ENCODE data around the gene TGFBRAP1.
"Not testable (repeated sequence)": the region's sequence is repeated elsewhere in the genome, so short reads cannot be mapped to it uniquely, and the experiment has no call there.

Gene TGFBRAP1

DNA sequence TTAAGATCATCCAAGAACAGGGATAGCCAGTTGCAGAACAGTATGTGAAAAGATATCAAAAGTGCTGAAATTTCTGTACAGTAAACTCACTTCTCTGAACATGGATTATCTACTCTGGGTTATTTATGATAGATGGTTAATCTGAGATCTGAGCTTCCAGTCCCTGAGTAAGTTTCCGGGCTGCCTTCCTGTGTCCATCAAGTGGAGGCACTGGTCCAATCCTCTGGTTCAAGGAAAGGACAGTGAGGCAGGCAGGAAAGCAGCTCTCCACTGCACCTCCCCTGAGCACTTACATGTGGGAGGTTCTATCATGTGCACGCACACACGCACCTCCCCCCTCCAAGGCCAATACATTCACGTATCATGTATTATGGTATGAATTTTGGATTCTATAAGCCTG lies 55.5 kb downstream of the TGFBRAP1 start:
- no peak for DNase-seq (ENCODE audit: low read depth in 2 of 2)

DNA sequence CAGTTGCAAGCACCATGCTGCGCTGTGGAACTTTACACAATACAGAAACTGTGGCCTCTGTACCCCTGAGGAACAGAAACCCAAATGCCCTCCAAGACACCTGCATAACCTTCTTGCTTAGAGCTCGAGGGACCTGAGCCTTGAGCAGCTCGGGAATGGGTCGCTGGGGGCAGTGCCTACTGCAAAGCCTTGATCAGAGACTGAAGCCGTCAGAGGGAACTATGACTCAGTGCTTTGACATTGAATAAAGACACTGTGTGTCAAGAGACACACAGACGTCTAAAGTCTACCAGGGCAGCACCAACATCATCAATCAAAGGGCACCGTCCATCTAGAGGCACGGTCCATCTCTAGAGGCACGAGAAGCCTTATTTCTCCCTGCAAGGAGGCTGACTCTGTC lies 57.4 kb downstream of the TGFBRAP1 start:
- DNase-seq (ENCODE audit: low read depth in 2 of 2): no peak

DNA sequence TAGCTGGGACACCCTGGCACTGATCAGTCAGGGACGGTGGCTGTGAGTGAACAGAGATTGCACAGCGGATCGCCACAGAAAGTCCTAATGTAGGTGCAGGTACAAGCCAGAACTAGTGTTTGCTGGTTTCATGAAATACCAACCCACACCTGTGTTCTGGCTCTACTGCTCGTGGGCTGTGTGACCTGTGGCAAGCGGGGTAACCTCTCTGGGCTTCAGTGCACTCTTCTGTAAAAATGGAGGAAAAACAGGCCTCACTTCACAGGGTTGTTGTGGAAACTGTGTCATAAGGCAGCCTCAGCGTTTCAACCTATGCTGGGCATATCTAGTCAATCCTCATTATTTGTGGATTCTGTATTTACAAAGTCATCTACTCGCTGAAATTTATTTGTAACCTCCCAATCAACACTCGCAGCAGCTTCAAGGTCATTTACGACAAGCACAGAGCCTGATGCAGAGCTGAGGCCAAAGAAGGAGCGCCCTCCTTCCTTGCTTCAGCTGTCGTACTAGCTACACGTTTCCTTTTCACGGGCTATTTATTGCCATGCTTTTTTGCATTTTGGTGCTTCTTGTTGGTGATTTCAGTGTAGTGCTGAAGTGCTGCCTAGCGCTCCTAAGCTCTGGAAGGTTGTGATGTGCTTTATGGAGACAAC lies 58.0 kb downstream of the TGFBRAP1 start:
- DNase-seq (ENCODE audit: low read depth in 2 of 2): no peak

DNA sequence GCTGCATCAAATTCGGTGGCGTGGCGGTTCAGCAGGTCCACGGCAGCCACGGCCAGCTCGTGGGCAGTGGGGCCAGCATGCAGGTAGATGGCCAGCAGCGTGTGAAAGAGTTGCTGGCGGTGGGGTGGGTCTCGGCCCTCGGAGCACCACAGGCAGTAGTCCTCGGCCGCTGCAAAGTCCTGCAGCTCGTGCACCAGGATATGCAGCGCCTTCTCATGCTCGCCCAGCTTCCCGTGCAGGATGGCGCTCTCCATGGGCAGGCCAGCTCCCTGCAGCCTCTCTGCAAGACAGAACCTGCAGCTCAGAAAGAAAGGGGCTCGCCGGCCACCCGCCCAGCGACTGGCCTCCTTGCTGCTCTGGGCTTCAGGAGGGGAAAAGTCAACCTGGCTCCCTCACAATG lies 60.1 kb downstream of the TGFBRAP1 start:
- no peak for DNase-seq (ENCODE audit: low read depth in 2 of 2)

DNA sequence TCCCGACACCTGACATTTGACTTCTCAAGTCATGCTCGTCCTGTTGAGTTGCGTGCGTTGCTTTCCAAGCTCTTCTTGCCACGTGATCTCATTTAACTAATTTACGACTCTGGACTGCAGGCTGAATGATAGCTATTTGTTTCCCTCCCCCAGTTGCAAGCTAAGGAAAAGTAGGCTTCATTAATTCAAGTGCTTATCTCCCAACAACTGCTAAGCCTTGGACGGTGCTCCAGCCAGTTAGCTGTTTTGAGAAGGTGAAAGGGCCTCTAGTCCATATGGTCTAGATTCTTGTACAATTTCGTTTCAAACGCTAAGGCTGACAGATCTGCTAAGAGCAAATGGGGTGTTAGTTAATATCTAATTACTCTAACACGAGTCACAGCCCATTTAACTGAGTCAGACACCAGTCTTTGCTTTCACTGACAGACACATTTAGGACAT lies 66.9 kb downstream of the TGFBRAP1 start:
- DNase-seq (ENCODE audit: low read depth in 2 of 2): no peak

DNA sequence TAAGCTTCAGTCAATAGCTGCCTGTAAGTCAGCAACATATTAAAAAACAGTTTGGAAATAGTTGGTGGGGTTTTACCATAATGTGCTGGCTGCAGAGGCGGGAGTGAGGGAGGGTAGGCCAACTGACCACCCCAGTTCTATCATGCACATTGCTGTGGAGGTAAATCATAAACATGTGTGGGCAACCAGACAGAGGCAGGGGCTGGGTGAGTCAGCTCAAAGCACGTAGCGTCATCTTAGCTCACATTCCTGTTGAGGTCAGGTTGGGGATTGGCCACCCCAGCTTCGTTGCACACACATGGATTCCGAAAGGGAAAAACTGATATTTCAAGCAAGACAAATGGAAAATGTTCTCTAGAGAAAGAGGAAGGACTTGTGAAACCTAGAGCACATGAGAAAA lies 68.5 kb downstream of the TGFBRAP1 start:
- DNase-seq (ENCODE audit: low read depth in 2 of 2): no peak

DNA sequence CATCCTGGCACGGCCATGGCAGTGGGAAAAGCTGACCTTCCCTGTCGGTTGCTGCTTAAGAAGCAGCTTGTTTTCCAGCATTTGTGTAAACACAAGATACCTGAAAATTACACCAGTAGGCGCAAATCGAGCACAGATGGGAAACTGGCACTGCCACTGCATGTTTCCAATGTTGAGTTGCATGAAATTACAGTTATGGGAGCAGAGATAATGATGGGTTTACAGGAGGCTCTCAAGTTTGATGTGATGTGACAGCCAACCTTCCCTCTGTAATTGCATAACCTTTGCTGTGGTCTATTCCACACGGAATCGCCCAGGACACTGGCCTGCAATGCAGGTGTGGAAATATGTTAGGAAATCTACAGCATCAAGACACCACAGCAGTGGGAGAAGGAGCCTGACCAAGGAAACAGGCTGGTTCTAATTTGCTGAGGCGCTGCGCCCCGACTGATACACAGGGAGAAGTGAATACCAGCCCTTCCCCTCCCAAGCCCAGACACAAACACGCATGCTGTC lies 70.6 kb downstream of the TGFBRAP1 start:
- no peak for DNase-seq (ENCODE audit: low read depth in 2 of 2)

DNA sequence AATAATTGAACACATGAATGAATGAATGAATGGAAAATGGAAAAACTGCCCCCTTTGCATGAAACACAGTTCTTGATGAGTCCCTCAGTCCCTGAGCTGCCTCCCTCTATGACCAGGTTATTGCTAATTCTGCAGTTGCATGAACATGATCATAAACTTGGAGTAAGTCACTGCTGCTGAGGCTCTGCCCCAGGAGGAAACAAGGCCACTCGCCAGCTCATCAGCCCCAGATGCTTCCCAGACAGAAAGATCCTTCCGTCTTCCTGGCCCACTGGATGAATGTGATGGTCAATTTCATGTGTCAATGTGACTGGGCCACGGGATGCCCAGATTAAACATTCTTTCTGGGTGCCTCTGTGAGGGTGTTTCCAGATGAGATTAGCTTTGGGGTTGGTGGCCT lies 71.6 kb downstream of the TGFBRAP1 start:
- no peak for DNase-seq (ENCODE audit: low read depth in 2 of 2)

DNA sequence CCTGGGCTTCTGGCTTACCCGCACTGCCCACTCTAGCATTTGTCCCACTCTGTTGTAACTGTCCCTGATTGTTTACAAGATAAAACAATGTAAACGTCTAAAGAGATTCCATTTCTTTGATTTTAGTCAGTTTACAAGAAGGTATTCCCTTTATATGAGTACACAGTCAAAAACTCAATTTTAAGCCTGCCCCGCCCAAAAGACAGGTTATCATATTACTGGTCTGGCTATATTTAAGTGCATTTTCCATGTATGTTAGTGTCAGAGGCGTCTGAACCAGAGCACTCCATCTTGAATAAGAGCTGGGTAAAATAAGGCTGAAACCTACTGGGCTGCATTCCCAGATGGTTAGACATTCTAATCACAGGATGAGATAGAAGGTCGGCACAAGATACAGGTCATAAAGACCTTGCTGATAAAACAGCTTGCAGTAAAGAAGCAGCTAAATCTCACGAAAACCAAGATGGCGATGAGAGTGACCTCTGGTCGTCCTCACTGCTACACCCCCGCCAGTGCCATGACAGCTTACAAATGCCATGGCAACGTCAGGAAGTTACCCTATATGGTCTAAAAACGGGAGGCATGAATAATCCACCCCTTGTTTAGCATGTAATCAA lies 73.0 kb downstream of the TGFBRAP1 start:
- no peak for DNase-seq (ENCODE audit: low read depth in 2 of 2)

DNA sequence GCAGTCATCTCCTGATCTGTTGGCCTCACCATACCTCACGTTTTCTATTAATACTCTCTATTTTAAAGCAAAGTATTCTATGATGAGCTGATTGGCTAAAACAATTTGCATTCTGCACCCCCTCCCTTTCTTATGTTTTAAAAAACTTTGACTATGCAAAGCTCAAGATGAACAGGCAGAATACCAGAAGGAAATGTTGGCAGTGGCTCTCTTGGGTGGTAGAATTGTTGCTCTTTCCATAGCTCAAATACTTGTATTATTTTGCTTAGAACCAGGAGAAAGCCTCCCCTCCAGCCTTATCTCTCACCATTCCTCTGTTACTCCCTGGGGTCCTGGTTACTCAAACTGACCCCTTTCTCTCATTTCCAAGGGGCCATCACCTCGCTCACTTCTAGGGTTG lies 73.6 kb downstream of the TGFBRAP1 start:
- DNase-seq (ENCODE audit: low read depth in 2 of 2): no peak

DNA sequence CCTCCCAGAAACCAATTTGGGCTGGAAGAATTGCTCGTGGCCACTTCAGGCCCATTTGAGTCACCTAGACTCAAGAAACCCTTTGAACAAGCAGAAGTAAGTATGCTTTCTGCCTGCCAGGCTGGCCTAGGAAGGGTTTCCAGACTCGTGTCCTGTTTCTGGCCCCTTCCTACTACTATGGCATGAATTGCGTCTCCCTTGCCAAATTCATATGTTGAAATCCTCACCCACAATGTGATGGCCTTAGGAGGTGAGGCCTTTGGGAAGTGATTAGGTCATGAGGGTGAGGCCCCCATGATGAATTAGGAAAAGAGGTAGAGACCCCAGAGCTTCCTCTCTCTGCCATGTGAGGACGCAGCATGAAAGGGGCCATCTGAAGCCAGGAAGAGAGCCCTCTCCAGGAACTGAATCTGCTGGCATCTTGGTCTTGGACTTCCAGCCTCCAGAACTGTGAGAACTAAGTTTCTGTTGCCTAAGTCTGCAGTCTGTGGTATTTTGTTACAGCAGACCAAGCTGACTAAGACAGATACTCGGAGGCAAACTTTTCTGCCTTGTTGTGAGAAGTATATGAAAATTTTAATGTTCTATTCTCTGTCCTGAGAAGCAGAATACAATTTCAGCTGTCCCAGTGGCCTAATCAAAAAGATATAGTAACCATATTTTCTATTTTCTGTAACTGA lies 74.9 kb downstream of the TGFBRAP1 start:
- no peak for DNase-seq (ENCODE audit: low read depth in 2 of 2)

DNA sequence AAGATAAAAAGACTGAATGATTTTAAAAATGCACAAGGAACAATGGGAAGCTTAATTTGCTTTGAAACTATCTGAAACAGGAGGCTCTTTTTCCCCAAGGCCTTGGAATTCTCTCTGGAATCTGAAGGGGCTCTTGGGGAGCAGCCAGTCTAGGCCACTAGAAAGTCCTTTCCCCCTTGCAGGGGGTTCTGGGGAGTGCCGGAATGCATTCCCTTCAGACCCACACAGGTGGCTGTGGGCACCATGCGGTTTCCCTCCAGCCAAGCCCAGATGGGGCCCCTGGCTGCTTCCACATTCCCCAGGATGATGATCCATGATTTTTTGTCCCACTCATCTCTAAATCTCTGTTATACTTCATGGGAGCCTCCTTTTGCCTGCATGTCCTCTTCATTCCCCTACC lies 77.3 kb downstream of the TGFBRAP1 start:
- DNase-seq (ENCODE audit: low read depth in 2 of 2): no peak

DNA sequence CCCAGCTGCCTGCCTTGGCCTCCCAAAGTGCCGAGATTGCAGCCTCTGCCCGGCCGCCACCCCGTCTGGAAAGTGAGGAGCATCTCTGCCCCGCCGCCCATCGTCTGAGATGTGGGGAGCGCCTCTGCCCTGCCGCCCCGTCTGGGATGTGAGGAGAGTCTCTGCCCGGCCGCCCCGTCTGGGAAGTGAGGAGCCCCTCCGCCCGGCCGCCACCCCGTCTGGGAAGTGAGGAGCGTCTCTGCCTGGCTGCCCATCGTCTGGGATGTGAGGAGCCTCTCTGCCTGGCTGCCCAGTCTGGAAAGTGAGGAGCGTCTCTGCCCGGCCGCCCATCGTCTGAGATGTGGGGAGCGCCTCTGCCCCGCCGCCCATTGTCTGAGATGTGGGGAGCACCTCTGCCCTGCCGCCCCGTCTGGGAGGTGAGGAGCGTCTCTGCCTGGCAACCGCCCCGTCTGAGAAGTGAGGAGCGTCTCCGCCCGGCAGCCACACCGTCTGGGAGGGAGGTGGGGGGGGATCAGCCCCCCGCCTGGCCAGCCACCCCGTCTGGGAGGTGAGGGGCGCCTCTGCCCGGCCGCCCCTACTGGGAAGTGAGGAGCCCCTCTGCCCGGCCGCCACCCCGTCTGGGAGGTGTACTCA lies 78.4 kb downstream of the TGFBRAP1 start:
- not testable (repeated sequence) for DNase-seq (ENCODE audit: low read depth in 2 of 2)

DNA sequence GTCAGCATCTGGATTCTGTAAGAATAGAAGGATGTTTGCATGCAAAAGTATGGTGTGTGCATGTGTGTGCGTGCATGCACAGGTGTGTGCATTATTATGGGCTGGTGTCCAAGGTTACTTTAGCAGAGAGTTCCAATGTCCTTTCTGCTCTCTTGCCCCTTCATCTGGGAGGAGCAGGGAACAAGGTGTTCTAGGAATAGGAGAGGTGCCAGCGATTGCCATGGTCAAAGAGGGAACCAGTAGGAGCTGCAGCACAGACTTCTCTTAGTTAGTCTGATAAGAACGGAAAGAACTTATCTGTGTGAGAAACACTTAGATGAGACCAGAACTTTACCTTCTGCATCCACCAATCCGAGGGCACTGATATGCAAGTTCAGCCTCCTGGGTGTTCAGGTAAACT lies 79.6 kb downstream of the TGFBRAP1 start:
- no peak for DNase-seq (ENCODE audit: low read depth in 2 of 2)

DNA sequence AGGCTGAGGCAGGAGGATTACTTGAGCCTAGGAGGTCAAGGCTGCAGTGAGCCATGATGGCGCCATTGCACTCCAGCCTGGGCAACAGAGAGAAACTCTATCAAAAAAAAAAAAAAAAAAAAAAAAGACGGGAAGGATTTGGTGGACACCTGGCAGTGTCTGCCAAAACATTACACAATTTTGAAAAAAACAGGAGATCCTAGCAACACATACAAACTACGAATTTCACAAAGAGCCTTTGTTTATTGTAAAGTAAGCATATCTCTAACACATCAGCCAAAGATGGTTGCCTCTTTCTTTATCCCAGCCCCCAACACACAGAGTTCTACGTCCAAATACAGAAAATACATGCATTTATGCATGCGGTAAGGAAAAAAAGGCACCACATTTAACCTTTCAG lies 80.4 kb downstream of the TGFBRAP1 start:
- no peak for DNase-seq (ENCODE audit: low read depth in 2 of 2)

DNA sequence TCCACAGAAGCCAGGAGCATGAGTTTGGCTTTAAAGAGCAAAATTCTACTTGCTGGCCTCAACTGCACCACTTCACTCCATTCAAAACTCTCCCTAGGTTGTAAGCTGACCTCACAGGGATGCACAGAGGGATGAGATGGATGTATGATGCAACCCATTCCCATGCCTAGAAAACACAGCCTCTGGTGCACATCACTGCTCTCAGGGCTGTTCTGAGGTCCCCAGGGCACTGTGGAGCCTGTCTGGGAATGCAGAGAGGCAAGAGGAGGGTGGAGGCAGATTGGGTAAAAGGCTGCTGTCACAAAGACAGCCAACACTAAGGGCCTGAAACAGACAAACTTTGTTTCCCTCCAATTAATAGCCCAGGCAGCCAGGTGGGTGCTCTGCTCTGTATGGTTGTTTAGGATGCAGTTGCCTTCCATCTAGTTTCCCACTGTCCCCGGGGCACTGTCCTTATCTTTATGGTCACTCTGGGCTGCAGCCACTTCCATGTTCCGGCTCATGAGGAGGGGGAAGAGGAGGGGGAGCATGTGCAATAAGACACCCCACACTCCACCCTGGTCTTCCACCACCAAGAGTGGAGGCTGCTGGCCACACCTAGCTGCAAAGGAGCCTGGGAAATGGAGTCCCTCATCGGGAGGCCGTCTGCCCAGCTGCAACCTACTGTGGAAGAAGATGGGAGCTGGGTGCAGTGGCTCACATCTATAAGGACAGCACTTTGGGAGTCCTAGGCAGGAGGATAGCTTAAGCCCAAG lies 81.0 kb downstream of the TGFBRAP1 start:
- no peak for DNase-seq (ENCODE audit: low read depth in 2 of 2)

DNA sequence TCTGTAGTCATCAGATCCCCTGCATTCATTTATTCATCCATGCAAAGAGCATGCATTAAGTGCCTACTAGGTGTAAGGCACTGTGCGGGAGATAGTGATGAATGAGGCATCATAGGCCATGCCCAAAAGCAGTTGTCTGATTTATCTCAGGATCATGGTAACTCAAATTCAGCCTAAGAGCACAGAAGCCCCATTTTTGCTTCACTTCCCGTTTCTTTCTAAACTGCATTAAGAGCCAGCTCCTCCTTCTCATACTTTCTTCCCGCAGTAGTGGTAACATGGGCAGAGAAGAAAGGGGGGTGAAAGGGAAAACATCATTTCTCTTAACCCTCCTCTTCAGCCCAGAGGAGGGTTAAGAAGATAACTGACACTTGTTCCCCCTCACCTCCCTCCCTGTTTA lies 85.1 kb downstream of the TGFBRAP1 start:
- no peak for DNase-seq (ENCODE audit: low read depth in 2 of 2)

DNA sequence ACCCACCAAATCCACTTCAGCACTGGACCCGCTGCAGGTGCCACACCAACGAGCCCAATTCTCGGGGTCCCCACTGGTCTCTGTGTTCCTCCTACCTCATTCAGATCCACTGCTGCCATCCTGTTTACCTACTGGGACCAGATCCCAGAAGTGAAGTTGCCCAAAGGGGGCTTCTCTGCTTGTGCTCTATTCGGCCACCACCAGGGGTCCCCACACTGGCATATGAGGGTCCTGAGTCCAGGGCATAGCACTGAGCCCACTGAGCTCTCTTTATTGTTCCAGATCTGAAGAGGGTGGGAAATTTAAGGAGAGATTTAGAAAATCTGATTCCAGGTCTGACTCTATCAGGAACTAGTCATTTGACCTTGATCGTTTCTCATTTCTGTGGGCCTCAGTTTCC lies 85.6 kb downstream of the TGFBRAP1 start:
- DNase-seq (ENCODE audit: low read depth in 2 of 2): no peak

DNA sequence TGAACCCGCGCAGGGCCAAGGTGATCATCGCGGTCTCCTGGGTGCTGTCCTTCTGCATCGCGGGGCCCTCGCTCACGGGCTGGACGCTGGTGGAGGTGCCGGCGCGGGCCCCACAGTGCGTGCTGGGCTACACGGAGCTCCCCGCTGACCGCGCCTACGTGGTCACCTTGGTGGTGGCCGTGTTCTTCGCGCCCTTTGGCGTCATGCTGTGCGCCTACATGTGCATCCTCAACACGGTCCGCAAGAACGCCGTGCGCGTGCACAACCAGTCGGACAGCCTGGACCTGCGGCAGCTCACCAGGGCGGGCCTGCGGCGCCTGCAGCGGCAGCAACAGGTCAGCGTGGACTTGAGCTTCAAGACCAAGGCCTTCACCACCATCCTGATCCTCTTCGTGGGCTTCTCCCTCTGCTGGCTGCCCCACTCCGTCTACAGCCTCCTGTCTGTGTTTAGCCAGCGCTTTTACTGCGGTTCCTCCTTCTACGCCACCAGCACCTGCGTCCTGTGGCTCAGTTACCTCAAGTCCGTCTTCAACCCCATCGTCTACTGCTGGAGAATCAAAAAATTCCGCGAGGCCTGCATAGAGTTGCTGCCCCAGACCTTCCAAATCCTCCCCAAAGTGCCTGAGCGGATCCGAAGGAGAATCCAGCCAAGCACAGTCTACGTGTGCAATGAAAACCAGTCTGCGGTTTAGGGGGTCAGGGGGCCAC lies 87.1 kb downstream of the TGFBRAP1 start:
- no peak for DNase-seq (ENCODE audit: low read depth in 2 of 2)

DNA sequence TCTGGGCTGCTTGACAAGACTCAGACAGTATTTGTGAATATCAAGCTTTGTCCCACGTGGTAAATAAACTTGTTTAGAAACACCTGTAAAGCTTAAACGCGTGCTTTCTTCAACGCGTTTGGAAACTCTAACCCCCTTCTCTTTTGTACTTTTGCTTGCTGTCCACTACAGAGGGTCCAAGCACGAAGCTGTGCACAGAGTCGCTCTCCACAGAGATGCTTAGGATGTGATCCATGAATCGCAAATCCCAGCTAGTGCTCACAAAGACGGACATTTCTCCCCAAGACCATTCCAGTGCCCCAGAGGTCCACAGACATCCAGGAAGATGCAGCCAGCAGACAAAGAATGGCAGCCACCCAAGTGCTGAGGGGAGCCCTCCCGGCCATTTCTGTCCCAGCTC lies 88.1 kb downstream of the TGFBRAP1 start, which contains the start of gene GPR45:
TSS of gene GPR45 (plus strand) at position 301 of the 400 bp plus-strand sequence. CDS start 116 bp downstream, outside the sequence.
- DNase-seq (ENCODE audit: low read depth in 2 of 2): no peak

DNA sequence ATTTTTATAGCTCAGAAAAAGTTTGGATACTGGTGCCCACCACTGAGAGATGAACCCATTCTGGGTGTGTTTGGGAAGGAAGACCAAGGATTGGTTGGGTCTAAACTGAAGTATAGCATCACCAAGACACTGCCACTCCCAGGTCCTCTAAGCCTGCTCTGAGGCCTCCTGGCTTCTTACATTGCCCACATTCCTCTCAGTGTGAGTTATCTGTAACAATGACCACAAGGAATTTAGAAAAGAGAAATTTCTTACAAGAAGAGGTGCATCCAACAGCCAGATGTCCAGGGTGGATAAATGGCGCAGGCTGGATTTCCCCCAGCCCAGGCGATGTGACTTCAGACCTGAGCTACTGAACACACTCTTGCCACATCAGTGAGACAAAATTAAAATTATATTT lies 89.6 kb downstream of the TGFBRAP1 start:
- no peak for DNase-seq (ENCODE audit: low read depth in 2 of 2)

Data from stimulated activated CD8-positive, alpha-beta memory T cell treated with anti-CD3 and anti-CD28 coated beads, Interleukin-7, amount 100 ng/mL, for 4 hours (primary cell).